Right lobe of liver (tissue), 4 donors: ENCODE results near the gene NANS.

Experiments
- POLR2A ChIP-seq: fragments of 450-650 bp; IDR thresholded peaks from one replicate; pipeline ENCODE4 v1.6.1; 2017; ENCODE audit warnings: antibody characterized with exemption, mild to moderate bottlenecking
- TF ChIP-seq, protein P1 (sequence below), 4 donors: fragments of 200-600 bp in 3 of 4; fragments of 450-650 bp in 1 of 4; IDR thresholded peaks; one replicate each; pipeline versions ENCODE4 v1.5.1 to v1.8.0; 2016 to 2022; ENCODE audit warnings: antibody characterized with exemption in 4 of 4, mild to moderate bottlenecking in 2 of 4
- donor health status: DM: no; HTN: no; CAD: no.
- donor health status: DM: no; HTN: no; CAD: no.
- donor health status: DM: no; HTN: yes; CAD: no.

- TF ChIP-seq, protein P1, sequence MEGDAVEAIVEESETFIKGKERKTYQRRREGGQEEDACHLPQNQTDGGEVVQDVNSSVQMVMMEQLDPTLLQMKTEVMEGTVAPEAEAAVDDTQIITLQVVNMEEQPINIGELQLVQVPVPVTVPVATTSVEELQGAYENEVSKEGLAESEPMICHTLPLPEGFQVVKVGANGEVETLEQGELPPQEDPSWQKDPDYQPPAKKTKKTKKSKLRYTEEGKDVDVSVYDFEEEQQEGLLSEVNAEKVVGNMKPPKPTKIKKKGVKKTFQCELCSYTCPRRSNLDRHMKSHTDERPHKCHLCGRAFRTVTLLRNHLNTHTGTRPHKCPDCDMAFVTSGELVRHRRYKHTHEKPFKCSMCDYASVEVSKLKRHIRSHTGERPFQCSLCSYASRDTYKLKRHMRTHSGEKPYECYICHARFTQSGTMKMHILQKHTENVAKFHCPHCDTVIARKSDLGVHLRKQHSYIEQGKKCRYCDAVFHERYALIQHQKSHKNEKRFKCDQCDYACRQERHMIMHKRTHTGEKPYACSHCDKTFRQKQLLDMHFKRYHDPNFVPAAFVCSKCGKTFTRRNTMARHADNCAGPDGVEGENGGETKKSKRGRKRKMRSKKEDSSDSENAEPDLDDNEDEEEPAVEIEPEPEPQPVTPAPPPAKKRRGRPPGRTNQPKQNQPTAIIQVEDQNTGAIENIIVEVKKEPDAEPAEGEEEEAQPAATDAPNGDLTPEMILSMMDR (IDR thresholded peaks at IDR 0.05), result peak; percentile 12 to 27 (median 22)
- TF ChIP-seq POLR2A, result peak; percentile 43
Observed at GRCh38 chr9:98118640-98119601, 62.4 kb downstream of the NANS start, which contains the start of gene TRIM14.
